HG03139 (cell line): ENCODE measurements around the gene HHIPL1.
"Not testable (repeated sequence)": the region's sequence is repeated elsewhere in the genome, so short reads cannot be mapped to it uniquely, and the experiment has no call there.

Source experiments
- ATAC-seq: cut with Tn5 transposase; IDR thresholded peaks from one replicate; pipeline ENCODE4 v1.9.1; 2021; ENCODE audit not compliant: unreplicated experiment

Gene HHIPL1

GRCh38 chr14:99657645-99658155 is 12.8 kb downstream of the HHIPL1 start:
- ATAC-seq, result no peak

- ATAC-seq, result no peak
Observed at GRCh38 chr14:99658218-99658845, 13.4 kb downstream of the HHIPL1 start.

- no peak for ATAC-seq
Observed at GRCh38 chr14:99659333-99659741, 14.4 kb downstream of the HHIPL1 start.

- ATAC-seq, result no peak
Observed at GRCh38 chr14:99660006-99660566, 15.2 kb downstream of the HHIPL1 start.

- ATAC-seq, result no peak
Observed at GRCh38 chr14:99660794-99661193, 15.9 kb downstream of the HHIPL1 start.

GRCh38 chr14:99661206-99661605 is 16.3 kb downstream of the HHIPL1 start:
- ATAC-seq, result not testable (repeated sequence)

GRCh38 chr14:99662846-99663245 is 17.9 kb downstream of the HHIPL1 start:
- no peak for ATAC-seq

GRCh38 chr14:99663386-99664057 is 18.6 kb downstream of the HHIPL1 start:
- ATAC-seq, result no peak

GRCh38 chr14:99664058-99664936 is 19.4 kb downstream of the HHIPL1 start:
- ATAC-seq, result no peak

- ATAC-seq, result no peak
Observed at GRCh38 chr14:99664937-99665273, 20.0 kb downstream of the HHIPL1 start.

GRCh38 chr14:99666533-99666932 is 21.6 kb downstream of the HHIPL1 start:
- ATAC-seq, result no peak

- no peak for ATAC-seq
Observed at GRCh38 chr14:99667045-99667444, 22.1 kb downstream of the HHIPL1 start.

- no peak for ATAC-seq
Observed at GRCh38 chr14:99667821-99668220, 22.9 kb downstream of the HHIPL1 start.

GRCh38 chr14:99668307-99669295 is 23.7 kb downstream of the HHIPL1 start:
- no peak for ATAC-seq

GRCh38 chr14:99670361-99671234 is 25.7 kb downstream of the HHIPL1 start:
- ATAC-seq, result no peak

GRCh38 chr14:99671235-99672224 is 26.6 kb downstream of the HHIPL1 start:
- no peak for ATAC-seq

- ATAC-seq, result no peak
Observed at GRCh38 chr14:99672506-99673304, 27.8 kb downstream of the HHIPL1 start.
